AG04449 (cell line): ENCODE data around the gene UNC80.

Source experiments
- CTCF ChIA-PET: fragments of 350-600 bp; formaldehyde crosslinking; extraction: SDS; loops from one replicate; lab custom pipeline; 2021; ENCODE audit warnings: antibody characterized with exemption; lab: Yijun Ruan, JAX
- POLR2A ChIA-PET: fragments of 400-600, 350-600 bp; formaldehyde crosslinking; extraction: SDS; loops from one replicate; lab custom pipeline; 2020; ENCODE audit warnings: antibody characterized with exemption, inconsistent platforms; lab: Yijun Ruan, JAX
- DNase-seq: peaks from one replicate; pipeline ENCODE4 v3.0.0-alpha.2; 2010; ENCODE audit warnings: low read depth, low spot score
- H3K4me3 ChIP-seq: 2 replicates; pipeline ENCODE4 v1.5.1; 2011; ENCODE audit warnings: low read depth, mild to moderate bottlenecking, control low read depth, low read length
- CTCF ChIP-seq: IDR thresholded peaks from one replicate; pipeline ENCODE4 v1.5.1; 2011; ENCODE audit warnings: mild to moderate bottlenecking, moderate library complexity, low read length, control low read depth, inconsistent platforms; ENCODE audit not compliant: insufficient read depth; ENCODE audit errors: missing control alignments

Gene UNC80

GRCh38 chr2:209970271-209970670 lies 198.6 kb downstream of the UNC80 start:
- ChIA-PET CTCF (interaction anchor here (1.5 to 1.7 kb wide), 2 partner anchors 9 to 229 kb away, joined by 4 to 7 read pairs; no protein-coding TSS in a partner anchor), POLR2A (no interaction called here)
- no peak for TF ChIP-seq CTCF
- no peak overlapping the region for H3K4me3 ChIP-seq
- no peak for DNase-seq

GRCh38 chr2:209970711-209971110 lies 199.1 kb downstream of the UNC80 start:
- no peak for TF ChIP-seq CTCF
- no peak for DNase-seq
- ChIA-PET POLR2A (no interaction called here), CTCF (interaction anchor here (1.2 to 1.7 kb wide), 4 partner anchors 10 to 228 kb away, joined by 3 to 7 read pairs (median 4); no protein-coding TSS in a partner anchor)
- H3K4me3 ChIP-seq: no peak overlapping the region

GRCh38 chr2:209973328-209973727 lies 201.7 kb downstream of the UNC80 start:
- DNase-seq: no peak
- no peak overlapping the region for H3K4me3 ChIP-seq
- TF ChIP-seq CTCF: no peak
- CTCF ChIA-PET: interaction anchor here (0.9 to 6.6 kb wide), 4 partner anchors 12 to 426 kb away, joined by 3 to 101 read pairs (median 4); no protein-coding TSS in a partner anchor
- POLR2A ChIA-PET: no interaction called here

- TF ChIP-seq CTCF: no peak
- CTCF ChIA-PET: interaction anchor here (1.2 to 6.6 kb wide), 2 partner anchors 14 to 223 kb away, joined by 4 to 101 read pairs; no protein-coding TSS in a partner anchor
- DNase-seq: no peak
- H3K4me3 ChIP-seq: no peak overlapping the region
- POLR2A ChIA-PET: no interaction called here
Observed at GRCh38 chr2:209974576-209974975, 202.9 kb downstream of the UNC80 start.

- ChIA-PET POLR2A (no interaction called here), CTCF (interaction anchor here (1.0 to 6.6 kb wide), 11 partner anchors 16 to 423 kb away, joined by 3 to 101 read pairs (median 4); no protein-coding TSS in a partner anchor)
- no peak overlapping the region for H3K4me3 ChIP-seq
- no peak for DNase-seq
- TF ChIP-seq CTCF: no peak
Observed at GRCh38 chr2:209976698-209977385, 205.2 kb downstream of the UNC80 start.
